Hematopoietic multipotent progenitor cell treated with erythropoietin and hydrocortisone succinate and interleukin-3 and kit ligand, for 6 days (in vitro differentiated cells): ENCODE results near the gene DHX36.
A peak's percentile ranks its signal among the peaks of the same experiment; 100 is the strongest.

Experiments used
- DNase-seq: peaks from one replicate; pipeline ENCODE4 v3.0.0-alpha.2; 2015

Gene DHX36

GRCh38 chr3:154275965-154276364 lies 48.3 kb downstream of the DHX36 start:
- DNase-seq: peak; percentile 21

- DNase-seq: peak; percentile 36
Observed at GRCh38 chr3:154275292-154275691, 49.0 kb downstream of the DHX36 start.

- DNase-seq: no peak
Observed at GRCh38 chr3:154274348-154274747, 49.9 kb downstream of the DHX36 start.

GRCh38 chr3:154273381-154273780 lies 50.9 kb downstream of the DHX36 start:
- DNase-seq: no peak

- DNase-seq: no peak
Observed at GRCh38 chr3:154254527-154254926, 69.8 kb downstream of the DHX36 start.

- DNase-seq: peak; percentile 94
Observed at GRCh38 chr3:154252759-154253638, 71.3 kb downstream of the DHX36 start.

GRCh38 chr3:154251610-154252009 lies 72.7 kb downstream of the DHX36 start:
- no peak for DNase-seq

GRCh38 chr3:154250291-154250690 lies 74.0 kb downstream of the DHX36 start:
- DNase-seq: no peak

GRCh38 chr3:154247806-154248415 lies 76.4 kb downstream of the DHX36 start:
- DNase-seq: no peak

GRCh38 chr3:154244644-154245043 lies 79.6 kb downstream of the DHX36 start:
- no peak for DNase-seq

GRCh38 chr3:154243353-154243752 lies 80.9 kb downstream of the DHX36 start:
- DNase-seq: no peak

- DNase-seq: no peak
Observed at GRCh38 chr3:154242766-154243165, 81.5 kb downstream of the DHX36 start.

- DNase-seq: no peak
Observed at GRCh38 chr3:154241496-154241895, 82.8 kb downstream of the DHX36 start.

GRCh38 chr3:154240235-154240634 lies 84.1 kb downstream of the DHX36 start:
- DNase-seq: no peak

- DNase-seq: no peak
Observed at GRCh38 chr3:154236331-154236730, 88.0 kb downstream of the DHX36 start.

- DNase-seq: no peak
Observed at GRCh38 chr3:154235330-154235729, 89.0 kb downstream of the DHX36 start.

- no peak for DNase-seq
Observed at GRCh38 chr3:154229217-154229590, 95.1 kb downstream of the DHX36 start.

GRCh38 chr3:154228561-154229216 lies 95.6 kb downstream of the DHX36 start:
- DNase-seq: no peak

GRCh38 chr3:154227531-154227930 lies 96.8 kb downstream of the DHX36 start:
- DNase-seq: no peak

- DNase-seq: no peak
Observed at GRCh38 chr3:154225536-154225935, 98.8 kb downstream of the DHX36 start.

GRCh38 chr3:154224866-154225265 lies 99.4 kb downstream of the DHX36 start:
- DNase-seq: no peak

- DNase-seq: no peak
Observed at GRCh38 chr3:154224366-154224765, 99.9 kb downstream of the DHX36 start.

GRCh38 chr3:154223519-154223918 lies 100.8 kb downstream of the DHX36 start:
- DNase-seq: no peak
